Upper lobe of right lung (tissue), 1 donor: ENCODE results near the gene TRIM23. TPM values are rescaled to one million over a fixed set of nuclear protein-coding genes. Genes with fewer than 3 reads are reported as not detected.
A peak's percentile ranks its signal among the peaks of the same experiment; 100 is the strongest.

ENCODE experiments used
- ATAC-seq: fragments of 200-7000 bp; cut with Tn5 transposase; one replicate; pipeline ENCODE4 v1.9.1; 2020; ENCODE audit warnings: mild to moderate bottlenecking, moderate library complexity
- DNase-seq: peaks from one replicate; pipeline ENCODE4 v3.0.0-alpha.2; 2020
- H3K27ac ChIP-seq: fragments of 200-600 bp; one replicate; pipeline ENCODE4 v1.8.0; 2022
- H3K27me3 ChIP-seq: fragments of 200-600 bp; one replicate; pipeline ENCODE4 v1.8.0; 2022; ENCODE audit warnings: mild to moderate bottlenecking
- H3K36me3 ChIP-seq: fragments of 200-600 bp; one replicate; pipeline ENCODE4 v1.8.0; 2022
- H3K4me1 ChIP-seq: fragments of 200-600 bp; one replicate; pipeline ENCODE4 v1.8.0; 2022
- H3K4me3 ChIP-seq: fragments of 200-600 bp; one replicate; pipeline ENCODE4 v1.8.0; 2022; ENCODE audit warnings: mild to moderate bottlenecking
- H3K9me3 ChIP-seq: fragments of 200-600 bp; one replicate; pipeline ENCODE4 v1.8.0; 2022
- intact Hi-C: fragments of 100-400 bp; cut with DNase I; formaldehyde crosslinking; loops from one replicate; pipeline ENCODE4 v1.11.0; 2022
- long read RNA-seq: library from polyadenylated mRNA; unstranded; transcript quantifications from one replicate; pipeline ENCODE4 v2.0.0, GENCODE V29; 2021
- total RNA-seq: library from RNA; stranded (reverse); fragmentation: NEBNext Ultra II Directional; extraction: Animal tissue kit (Norgen Biotek cat#: 25700); gene quantifications from one replicate; pipeline ENCODE4 v1.2.1, GENCODE V29; 2021
- TF ChIP-seq, protein P1 (sequence below): fragments of 200-600 bp; IDR thresholded peaks from one replicate; pipeline ENCODE4 v1.8.0; 2022; ENCODE audit warnings: antibody characterized with exemption
- donor health status: DM: no; HTN: yes; CAD: no; lungs with severe emphysema.

Gene TRIM23
- 14.7 TPM for total RNA-seq
- long read RNA-seq, full-length matches to known transcripts = 22 of 27 reads
- long read RNA-seq, partial matches to known transcripts = 2 of 27 reads
- long read RNA-seq, other reads (novel, unspliced or antisense) = 3 of 27 reads

DNA sequence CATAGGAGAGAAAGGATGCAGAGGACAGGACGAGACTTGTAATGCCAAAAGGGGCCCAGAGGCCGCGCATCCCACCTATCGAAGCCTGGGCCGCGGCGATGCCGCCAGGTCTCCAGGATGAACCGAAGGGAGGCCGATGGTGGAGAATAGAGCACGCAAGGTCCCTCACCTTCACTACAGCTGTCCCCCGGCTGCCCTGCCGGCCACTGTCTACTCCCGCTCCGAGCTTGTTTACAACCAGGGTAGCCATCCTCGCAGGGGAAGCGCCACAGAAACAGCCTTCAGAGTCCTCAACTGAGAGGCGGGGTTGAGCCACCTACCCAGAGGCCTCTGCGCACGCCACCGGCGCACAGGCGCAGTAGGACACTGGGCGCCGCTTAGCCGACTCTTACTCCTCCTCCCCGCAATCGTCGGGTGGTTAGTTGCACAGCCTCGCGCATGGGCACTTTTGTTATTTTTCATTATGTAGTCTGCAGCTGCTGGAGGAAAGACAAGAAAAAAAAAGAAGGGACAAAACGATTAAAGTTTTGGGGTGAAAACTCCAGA is at the start of gene TRIM23:
TSS of gene TRIM23 (minus strand) at position 309 of the 546 bp plus-strand sequence. CDS start at position 250, 59 bp downstream.
- peak; percentile 99 for ATAC-seq
- Histone ChIP-seq H3K4me1 (peaks cover 22% of the 10 kb centered on the region), H3K27ac (peak within 1 kb of the TSS; percentile 83), H3K9me3 (no peaks in the 10 kb centered on the region), H3K4me3 (peak within 1 kb of the TSS; percentile 96), H3K27me3 (no peaks in the 10 kb centered on the region), H3K36me3 (peaks cover under 1% of the 10 kb centered on the region)
- TF ChIP-seq, protein P1, sequence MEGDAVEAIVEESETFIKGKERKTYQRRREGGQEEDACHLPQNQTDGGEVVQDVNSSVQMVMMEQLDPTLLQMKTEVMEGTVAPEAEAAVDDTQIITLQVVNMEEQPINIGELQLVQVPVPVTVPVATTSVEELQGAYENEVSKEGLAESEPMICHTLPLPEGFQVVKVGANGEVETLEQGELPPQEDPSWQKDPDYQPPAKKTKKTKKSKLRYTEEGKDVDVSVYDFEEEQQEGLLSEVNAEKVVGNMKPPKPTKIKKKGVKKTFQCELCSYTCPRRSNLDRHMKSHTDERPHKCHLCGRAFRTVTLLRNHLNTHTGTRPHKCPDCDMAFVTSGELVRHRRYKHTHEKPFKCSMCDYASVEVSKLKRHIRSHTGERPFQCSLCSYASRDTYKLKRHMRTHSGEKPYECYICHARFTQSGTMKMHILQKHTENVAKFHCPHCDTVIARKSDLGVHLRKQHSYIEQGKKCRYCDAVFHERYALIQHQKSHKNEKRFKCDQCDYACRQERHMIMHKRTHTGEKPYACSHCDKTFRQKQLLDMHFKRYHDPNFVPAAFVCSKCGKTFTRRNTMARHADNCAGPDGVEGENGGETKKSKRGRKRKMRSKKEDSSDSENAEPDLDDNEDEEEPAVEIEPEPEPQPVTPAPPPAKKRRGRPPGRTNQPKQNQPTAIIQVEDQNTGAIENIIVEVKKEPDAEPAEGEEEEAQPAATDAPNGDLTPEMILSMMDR = no peak
- intact Hi-C loops = no loop called here
- peak; percentile 95 for DNase-seq

DNA sequence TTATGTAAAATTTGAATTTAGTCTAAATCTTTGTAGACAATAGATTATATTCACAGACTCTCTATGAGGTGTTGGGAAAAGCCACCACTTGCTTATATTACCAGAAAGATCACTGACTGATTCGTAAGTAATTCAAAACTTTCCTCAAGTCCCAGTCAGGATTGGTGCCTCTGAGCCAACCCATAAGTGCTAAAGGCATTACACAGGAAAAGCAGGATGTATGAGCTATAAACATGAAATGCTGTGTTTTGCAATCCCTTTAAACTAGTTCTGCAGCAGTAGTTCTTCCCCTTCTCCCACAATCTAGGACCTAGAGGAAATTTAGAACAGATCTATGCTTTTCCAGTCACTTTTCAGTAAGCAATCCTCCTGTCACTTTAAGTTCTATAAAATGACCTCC is 48.7 kb upstream of the TRIM23 start:
- Histone ChIP-seq H3K4me3 (no peak overlapping the region), H3K27me3 (no peaks in the 10 kb centered on the region), H3K36me3 (peaks cover 9% of the 10 kb centered on the region), H3K4me1 (no peaks in the 10 kb centered on the region), H3K27ac (no peak overlapping the region), H3K9me3 (no peaks in the 10 kb centered on the region)
- intact Hi-C loops = no loop called here
- DNase-seq = no peak
- ATAC-seq = peak; percentile 40
- TF ChIP-seq, protein P1 = no peak

GRCh38 chr5:65668696-65669095 is 44.6 kb upstream of the TRIM23 start:
- Histone ChIP-seq H3K9me3 (no peaks in the 10 kb centered on the region), H3K4me1 (no peaks in the 10 kb centered on the region), H3K27me3 (no peaks in the 10 kb centered on the region), H3K4me3 (no peak overlapping the region), H3K36me3 (peaks cover 13% of the 10 kb centered on the region), H3K27ac (no peak overlapping the region)
- TF ChIP-seq, protein P1 = no peak
- intact Hi-C loops = no loop called here
- DNase-seq (no peak), ATAC-seq (no peak)

DNA sequence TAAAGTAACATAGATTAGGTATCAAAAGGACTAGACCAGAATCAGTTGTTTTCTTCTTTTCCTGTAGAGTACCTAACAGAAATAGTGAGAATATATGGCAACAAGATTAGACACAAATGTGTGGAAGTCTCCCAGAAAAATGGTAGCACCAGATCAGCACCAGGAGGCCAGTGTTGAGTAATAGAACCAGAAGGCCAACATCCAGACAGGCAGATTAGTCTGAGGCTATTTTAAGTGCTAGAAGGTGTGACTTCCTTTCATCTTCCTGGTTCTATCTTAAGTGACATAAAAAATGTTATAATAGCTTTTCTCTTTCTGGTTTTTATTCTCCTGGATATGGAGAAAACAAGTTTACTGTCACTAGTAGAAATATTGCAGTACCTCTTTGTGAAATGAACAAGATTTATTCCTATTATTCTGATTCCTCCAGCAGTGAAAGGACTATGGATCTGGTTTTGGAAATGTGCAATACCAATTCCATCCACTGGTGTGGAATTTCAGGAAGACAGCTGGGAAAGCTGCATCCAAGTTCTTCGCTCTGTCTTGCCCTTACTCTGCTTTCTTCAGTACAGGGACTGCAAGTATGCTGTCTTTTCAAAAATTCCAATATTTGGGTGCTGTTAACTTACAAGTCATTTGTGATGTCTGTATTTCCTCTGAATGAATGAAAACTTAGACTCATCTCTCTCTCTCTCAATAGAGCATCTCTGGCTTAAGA is 39.8 kb upstream of the TRIM23 start:
- no peak for DNase-seq
- no peak overlapping the region for H3K27ac ChIP-seq
- no peak for ATAC-seq
- H3K27me3 ChIP-seq = no peaks in the 10 kb centered on the region
- H3K36me3 ChIP-seq = peaks cover 46% of the 10 kb centered on the region
- no peaks in the 10 kb centered on the region for H3K4me1 ChIP-seq
- no peak overlapping the region for H3K4me3 ChIP-seq
- intact Hi-C loops = no loop called here
- TF ChIP-seq, protein P1 = peak; percentile 38
- no peaks in the 10 kb centered on the region for H3K9me3 ChIP-seq

DNA sequence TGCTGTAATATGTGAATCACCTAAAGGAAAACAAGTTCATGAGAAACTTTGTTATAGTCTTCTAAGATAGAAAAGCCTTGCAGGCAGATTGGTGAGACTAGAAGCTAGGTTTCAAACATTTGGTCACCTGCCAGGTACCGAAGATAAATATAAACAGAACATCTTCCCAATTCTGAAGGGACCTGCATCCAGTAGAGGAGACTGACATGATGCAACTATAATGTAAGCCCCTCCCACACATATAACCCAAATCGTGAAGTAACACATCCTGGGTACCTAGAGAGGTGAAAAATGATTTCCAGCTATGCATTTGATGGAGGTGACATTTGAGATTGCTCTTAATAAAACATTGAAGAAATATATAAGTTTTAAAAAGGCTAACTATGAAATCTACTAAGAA is 30.6 kb upstream of the TRIM23 start:
- peaks cover 23% of the 10 kb centered on the region for H3K36me3 ChIP-seq
- DNase-seq (no peak), ATAC-seq (no peak)
- no peaks in the 10 kb centered on the region for H3K9me3 ChIP-seq
- H3K4me3 ChIP-seq = no peak overlapping the region
- H3K27ac ChIP-seq = no peak overlapping the region
- intact Hi-C loops = no loop called here
- TF ChIP-seq, protein P1 = no peak
- H3K27me3 ChIP-seq = no peaks in the 10 kb centered on the region
- H3K4me1 ChIP-seq = no peaks in the 10 kb centered on the region
